Keratinocyte (primary cell): ENCODE measurements around the gene COX4I2. TPM values are rescaled to one million over a fixed set of nuclear protein-coding genes. Genes with fewer than 3 reads are reported as not detected.

Experiments used
- DNase-seq: peaks from one replicate; pipeline ENCODE4 v3.0.0-alpha.2; 2011; ENCODE audit warnings: low read depth, missing footprints, low spot score
- FAIRE-seq: peaks from 2 replicates; lab custom pipeline; 2011; peaks lifted over from hg19 to GRCh38; lab: Jason Lieb, UNC
- H2AFZ ChIP-seq: 2 replicates; pipeline ENCODE4 v1.6.0; 2012; ENCODE audit warnings: low read length, control low read depth, inconsistent platforms; ENCODE audit not compliant: control insufficient read depth
- H3K27ac ChIP-seq: 2 replicates; pipeline ENCODE4 v1.5.1; 2011; ENCODE audit warnings: low read length; ENCODE audit not compliant: control insufficient read depth, insufficient read depth
- H3K27me3 ChIP-seq: 3 replicates; pipeline ENCODE4 v1.6.0; 2011; ENCODE audit warnings: low read length; ENCODE audit not compliant: control insufficient read depth, insufficient read depth; ENCODE audit errors: extremely low read depth
- H3K36me3 ChIP-seq, 2 experiments: 2 replicates in 1 of 2; 3 replicates in 1 of 2; pipeline ENCODE4 v1.5.1; 2011; ENCODE audit warnings: low read length in 2 of 2, mild to moderate bottlenecking in 1 of 2; ENCODE audit not compliant: control insufficient read depth in 2 of 2, insufficient read depth in 2 of 2; ENCODE audit errors: extremely low read depth in 1 of 2
- H3K4me1 ChIP-seq: 3 replicates; pipeline ENCODE4 v1.5.1; 2011; ENCODE audit warnings: low read length; ENCODE audit not compliant: control insufficient read depth, insufficient read depth; ENCODE audit errors: extremely low read depth
- H3K4me2 ChIP-seq: 3 replicates; pipeline ENCODE4 v1.6.0; 2011; ENCODE audit warnings: low read depth, low read length; ENCODE audit not compliant: control insufficient read depth, insufficient read depth; ENCODE audit errors: extremely low read depth
- H3K4me3 ChIP-seq, 3 experiments: fragments of 200-600 bp in 1 of 3; sonication (generic) in 1 of 3; 2 replicates in 2 of 3; 3 replicates in 1 of 3; pipeline ENCODE4 v1.5.1; 2011 to 2016; ENCODE audit warnings: low read length in 3 of 3, mild to moderate bottlenecking in 3 of 3, control low read depth in 2 of 3, inconsistent platforms in 1 of 3, low read depth in 1 of 3, mixed read lengths in 1 of 3, mixed run types in 1 of 3, moderate library complexity in 1 of 3; ENCODE audit not compliant: control insufficient read depth in 2 of 3, insufficient read depth in 2 of 3; ENCODE audit errors: extremely low read depth in 1 of 3
- H3K79me2 ChIP-seq: 2 replicates; pipeline ENCODE4 v1.6.0; 2012; ENCODE audit warnings: low read length; ENCODE audit not compliant: control insufficient read depth, insufficient read depth
- H3K9ac ChIP-seq: 3 replicates; pipeline ENCODE4 v1.6.0; 2011; ENCODE audit warnings: low read length; ENCODE audit not compliant: control insufficient read depth, insufficient read depth; ENCODE audit errors: extremely low read depth
- H3K9me1 ChIP-seq: 3 replicates; pipeline ENCODE4 v1.6.0; 2011; ENCODE audit warnings: low read length; ENCODE audit not compliant: control insufficient read depth, insufficient read depth; ENCODE audit errors: extremely low read depth
- H3K9me3 ChIP-seq: 2 replicates; pipeline ENCODE4 v1.5.1; 2012; ENCODE audit warnings: low read depth, low read length; ENCODE audit not compliant: control insufficient read depth
- H4K20me1 ChIP-seq: 3 replicates; pipeline ENCODE4 v1.6.0; 2011; ENCODE audit warnings: low read length; ENCODE audit not compliant: control insufficient read depth, insufficient read depth; ENCODE audit errors: extremely low read depth
- CTCF ChIP-seq, 3 experiments: IDR thresholded peaks in 1 of 3; conservative IDR thresholded peaks in 1 of 3; optimal IDR thresholded peaks in 1 of 3; 2 replicates in 2 of 3; 3 replicates in 1 of 3; pipeline versions ENCODE3 to v1.5.1; 2011; ENCODE audit warnings: low read length in 3 of 3, mild to moderate bottlenecking in 3 of 3, moderate library complexity in 2 of 3, control low read depth in 1 of 3, inconsistent platforms in 1 of 3; ENCODE audit not compliant: insufficient read depth in 2 of 3; ENCODE audit errors: extremely low read depth in 1 of 3
- EZH2 ChIP-seq: IDR thresholded peaks from one replicate; pipeline ENCODE4 v1.6.1; 2012; ENCODE audit warnings: inconsistent platforms, mild to moderate bottlenecking, low read length, moderate library complexity
- dilution Hi-C: fragments of 300-500 bp; cut with MboI; formaldehyde crosslinking; loops from one replicate; pipeline ENCODE4 v1.7.0; 2020; ENCODE audit warnings: low sequenced_read_pairs; ENCODE audit not compliant: extremely low pct_ligation_motif_present
- polyA plus RNA-seq, 5 experiments: library from polyadenylated mRNA; depleted of rRNA in 3 of 5; stranded (reverse) in 3 of 5; stranded (forward) in 1 of 5; unstranded in 1 of 5; fragments of >200 nt; gene quantifications; 1 replicate in 1 of 5; 2 replicates in 3 of 5; 3 replicates in 1 of 5; pipeline versions ENCODE4 v1.2.1 to v1.2.3, GENCODE V29; 2011 to 2012; ENCODE audit warnings: missing spikeins in 2 of 5, low read depth in 1 of 5, low replicate concordance in 1 of 5

The COX4I2 gene
- polyA plus RNA-seq, 1 donor (not counting 4 experiments of a cell fraction or from before 2014, with no cell fraction given): not detected

- H3K27me3 ChIP-seq: peaks cover 10% of the 10 kb centered on the region
- no peaks in the 10 kb centered on the region for H3K9me3 ChIP-seq
- H2AFZ ChIP-seq: no peak overlapping the region
- no peaks in the 10 kb centered on the region for H3K4me1 ChIP-seq
- no peaks in the 10 kb centered on the region for H4K20me1 ChIP-seq
- DNase-seq (no peak), FAIRE-seq (no peak)
- dilution Hi-C loops: no loop called here
- TF ChIP-seq EZH2 (no peak), CTCF (optimal IDR thresholded peaks at IDR 0.05 in 1 of 3, IDR thresholded peaks at IDR 0.05 in 1 of 3, conservative IDR thresholded peaks at IDR 0.05 in 1 of 3; ENCODE audit: extremely low read depth in 1 of 3, insufficient read depth in 2 of 3, low read length in 3 of 3) (no peak)
- no peak overlapping the region for H3K4me3 ChIP-seq
- H3K27ac ChIP-seq: no peak overlapping the region
- H3K9ac ChIP-seq: no peak overlapping the region
- no peaks in the 10 kb centered on the region for H3K36me3 ChIP-seq
- no peaks in the 10 kb centered on the region for H3K79me2 ChIP-seq
- H3K4me2 ChIP-seq: no peak overlapping the region
- no peaks in the 10 kb centered on the region for H3K9me1 ChIP-seq
These were observed 5.1 kb downstream of the COX4I2 start for GRCh38 chr20:31642837-31643236.

- Histone ChIP-seq H3K27ac (no peak overlapping the region), H3K9me3 (no peaks in the 10 kb centered on the region), H3K36me3 (no peaks in the 10 kb centered on the region), H3K4me2 (no peak overlapping the region), H4K20me1 (no peaks in the 10 kb centered on the region), H3K4me3 (no peak overlapping the region), H3K9ac (no peak overlapping the region), H3K27me3 (peaks cover 7% of the 10 kb centered on the region), H2AFZ (no peak overlapping the region), H3K9me1 (no peaks in the 10 kb centered on the region), H3K79me2 (no peaks in the 10 kb centered on the region), H3K4me1 (no peaks in the 10 kb centered on the region)
- TF ChIP-seq CTCF (optimal IDR thresholded peaks at IDR 0.05 in 1 of 3, IDR thresholded peaks at IDR 0.05 in 1 of 3, conservative IDR thresholded peaks at IDR 0.05 in 1 of 3; ENCODE audit: extremely low read depth in 1 of 3, insufficient read depth in 2 of 3, low read length in 3 of 3): no peak
- no peak for TF ChIP-seq EZH2
- dilution Hi-C loops: no loop called here
- DNase-seq (no peak), FAIRE-seq (no peak)
These were observed 5.8 kb downstream of the COX4I2 start for GRCh38 chr20:31643522-31643921.
